Activated naive CD8-positive, alpha-beta T cell treated with anti-CD3 and anti-CD28 coated beads, Interleukin-2, amount 50 U/mL, for 24 hours (primary cell): ENCODE results near the gene NEGR1.

Source experiments
- ATAC-seq: fragments of 150-1000 bp; cut with Tn5 transposase; one replicate; pipeline ENCODE4 v1.10.0; 2021
- DNase-seq: peaks from one replicate; pipeline ENCODE4 v3.0.0; 2021
- H3K27ac Mint-ChIP-seq: one replicate; pipeline ENCODE4 v1.8.0; 2021; ENCODE audit warnings: mild to moderate bottlenecking, mixed read lengths
- H3K27me3 Mint-ChIP-seq: one replicate; pipeline ENCODE4 v1.8.0; 2021; ENCODE audit warnings: mixed read lengths
- H3K36me3 Mint-ChIP-seq: one replicate; pipeline ENCODE4 v1.8.0; 2021; ENCODE audit warnings: low read depth, mixed read lengths
- H3K4me1 Mint-ChIP-seq: one replicate; pipeline ENCODE4 v1.8.0; 2021; ENCODE audit warnings: mixed read lengths
- H3K4me3 Mint-ChIP-seq: one replicate; pipeline ENCODE4 v1.8.0; 2021; ENCODE audit warnings: mild to moderate bottlenecking, moderate library complexity, mixed read lengths
- H3K9me3 Mint-ChIP-seq: one replicate; pipeline ENCODE4 v1.8.0; 2021; ENCODE audit warnings: mixed read lengths

NEGR1 gene

GRCh38 chr1:72282271-72283021, at the start of gene NEGR1:
NEGR1 (minus strand) TSS chr1:72282539.
- Mint-ChIP-seq H3K27me3 (peaks cover 27% of the 10 kb centered on the region), H3K9me3 (peaks cover 4% of the 10 kb centered on the region), H3K4me3 (no peak within 1 kb of the TSS), H3K4me1 (peaks cover 20% of the 10 kb centered on the region), H3K27ac (peak within 1 kb of the TSS; percentile 62), H3K36me3 (peaks cover 3% of the 10 kb centered on the region)
- ATAC-seq (peak; percentile 55), DNase-seq (peak; percentile 71)

GRCh38 chr1:72326494-72326893, 44.2 kb upstream of the NEGR1 start:
- H3K4me1 Mint-ChIP-seq: no peaks in the 10 kb centered on the region
- no peaks in the 10 kb centered on the region for H3K9me3 Mint-ChIP-seq
- DNase-seq (no peak), ATAC-seq (no peak)
- H3K27ac Mint-ChIP-seq: no peak overlapping the region
- no peaks in the 10 kb centered on the region for H3K36me3 Mint-ChIP-seq
- no peaks in the 10 kb centered on the region for H3K27me3 Mint-ChIP-seq
- no peak overlapping the region for H3K4me3 Mint-ChIP-seq

GRCh38 chr1:72324451-72324850, 42.1 kb upstream of the NEGR1 start:
- no peak for ATAC-seq
- no peaks in the 10 kb centered on the region for H3K27me3 Mint-ChIP-seq
- DNase-seq: no peak
- H3K4me3 Mint-ChIP-seq: no peak overlapping the region
- H3K27ac Mint-ChIP-seq: no peak overlapping the region
- no peaks in the 10 kb centered on the region for H3K36me3 Mint-ChIP-seq
- H3K4me1 Mint-ChIP-seq: no peaks in the 10 kb centered on the region
- no peaks in the 10 kb centered on the region for H3K9me3 Mint-ChIP-seq

GRCh38 chr1:72322910-72323309, 40.6 kb upstream of the NEGR1 start:
- ATAC-seq (no peak), DNase-seq (no peak)
- Mint-ChIP-seq H3K4me3 (no peak overlapping the region), H3K27me3 (no peaks in the 10 kb centered on the region), H3K4me1 (no peaks in the 10 kb centered on the region), H3K36me3 (no peaks in the 10 kb centered on the region), H3K9me3 (no peaks in the 10 kb centered on the region), H3K27ac (no peak overlapping the region)

- H3K36me3 Mint-ChIP-seq: no peaks in the 10 kb centered on the region
- no peak overlapping the region for H3K4me3 Mint-ChIP-seq
- H3K27ac Mint-ChIP-seq: no peak overlapping the region
- no peaks in the 10 kb centered on the region for H3K4me1 Mint-ChIP-seq
- no peak for DNase-seq
- H3K27me3 Mint-ChIP-seq: no peaks in the 10 kb centered on the region
- no peaks in the 10 kb centered on the region for H3K9me3 Mint-ChIP-seq
- no peak for ATAC-seq
Observed at GRCh38 chr1:72296501-72296900, 14.2 kb upstream of the NEGR1 start.

- Mint-ChIP-seq H3K36me3 (no peaks in the 10 kb centered on the region), H3K27me3 (peaks cover 4% of the 10 kb centered on the region), H3K27ac (no peak overlapping the region), H3K9me3 (peaks cover 4% of the 10 kb centered on the region), H3K4me3 (no peak overlapping the region), H3K4me1 (no peaks in the 10 kb centered on the region)
- DNase-seq (no peak), ATAC-seq (no peak)
Observed at GRCh38 chr1:72288886-72289285, 6.5 kb upstream of the NEGR1 start.

GRCh38 chr1:72286401-72286800, 4.1 kb upstream of the NEGR1 start:
- peaks cover 10% of the 10 kb centered on the region for H3K4me1 Mint-ChIP-seq
- H3K4me3 Mint-ChIP-seq: no peak overlapping the region

GRCh38 chr1:72285074-72285425, 2.7 kb upstream of the NEGR1 start:
- no peak overlapping the region for H3K27ac Mint-ChIP-seq
- ATAC-seq (no peak), DNase-seq (no peak)
- H3K9me3 Mint-ChIP-seq: peaks cover 4% of the 10 kb centered on the region
- H3K27me3 Mint-ChIP-seq: peaks cover 24% of the 10 kb centered on the region
- H3K36me3 Mint-ChIP-seq: peaks cover 3% of the 10 kb centered on the region
- H3K4me1 Mint-ChIP-seq: peaks cover 15% of the 10 kb centered on the region
- no peak overlapping the region for H3K4me3 Mint-ChIP-seq

More at GRCh38 chr1:72286401-72286800, 4.1 kb upstream of the NEGR1 start:
- DNase-seq (no peak), ATAC-seq (no peak)
- Mint-ChIP-seq H3K27ac (no peak overlapping the region), H3K36me3 (no peaks in the 10 kb centered on the region), H3K9me3 (peaks cover 4% of the 10 kb centered on the region), H3K27me3 (peaks cover 16% of the 10 kb centered on the region)

GRCh38 chr1:72284348-72285073, 2.2 kb upstream of the NEGR1 start:
- Mint-ChIP-seq H3K27ac (no peak overlapping the region), H3K27me3 (peaks cover 26% of the 10 kb centered on the region), H3K36me3 (peaks cover 3% of the 10 kb centered on the region), H3K4me3 (no peak overlapping the region), H3K4me1 (peaks cover 15% of the 10 kb centered on the region), H3K9me3 (peaks cover 4% of the 10 kb centered on the region)
- ATAC-seq (peak; percentile 74), DNase-seq (peak; percentile 25)

- no peak overlapping the region for H3K27ac Mint-ChIP-seq
- H3K4me3 Mint-ChIP-seq: no peak overlapping the region
- H3K4me1 Mint-ChIP-seq: peaks cover 15% of the 10 kb centered on the region
Observed at GRCh38 chr1:72284084-72284347, 1.7 kb upstream of the NEGR1 start.

GRCh38 chr1:72283307-72284083, 1.2 kb upstream of the NEGR1 start:
- Mint-ChIP-seq H3K9me3 (peaks cover 4% of the 10 kb centered on the region), H3K27ac (no peak overlapping the region), H3K4me1 (peaks cover 15% of the 10 kb centered on the region), H3K4me3 (no peak overlapping the region), H3K27me3 (peaks cover 27% of the 10 kb centered on the region), H3K36me3 (peaks cover 3% of the 10 kb centered on the region)
- ATAC-seq: no peak
- DNase-seq: peak; percentile 29

More at GRCh38 chr1:72284084-72284347, 1.7 kb upstream of the NEGR1 start:
- Mint-ChIP-seq H3K36me3 (peaks cover 3% of the 10 kb centered on the region), H3K27me3 (peaks cover 29% of the 10 kb centered on the region), H3K9me3 (peaks cover 4% of the 10 kb centered on the region)
- no peak for DNase-seq
- ATAC-seq: no peak

GRCh38 chr1:72283022-72283306, 625 bp upstream of the NEGR1 start:
- H3K4me3 Mint-ChIP-seq: no peak overlapping the region
- H3K9me3 Mint-ChIP-seq: peaks cover 4% of the 10 kb centered on the region
- H3K27ac Mint-ChIP-seq: no peak overlapping the region
- no peak for ATAC-seq
- H3K4me1 Mint-ChIP-seq: peaks cover 20% of the 10 kb centered on the region
- peaks cover 27% of the 10 kb centered on the region for H3K27me3 Mint-ChIP-seq
- peaks cover 3% of the 10 kb centered on the region for H3K36me3 Mint-ChIP-seq
- DNase-seq: no peak

GRCh38 chr1:72281637-72282270, 585 bp downstream of the NEGR1 start:
- Mint-ChIP-seq H3K4me3 (no peak overlapping the region), H3K27ac (peak overlapping the region; percentile 62), H3K36me3 (peaks cover 3% of the 10 kb centered on the region), H3K27me3 (peaks cover 25% of the 10 kb centered on the region), H3K9me3 (peaks cover 3% of the 10 kb centered on the region), H3K4me1 (peaks cover 20% of the 10 kb centered on the region)
- ATAC-seq (no peak), DNase-seq (peak; percentile 2)

- H3K9me3 Mint-ChIP-seq: no peaks in the 10 kb centered on the region
- H3K36me3 Mint-ChIP-seq: peaks cover 3% of the 10 kb centered on the region
- no peak for DNase-seq
- no peak for ATAC-seq
- peaks cover 29% of the 10 kb centered on the region for H3K27me3 Mint-ChIP-seq
- H3K4me3 Mint-ChIP-seq: no peak overlapping the region
- H3K4me1 Mint-ChIP-seq: peaks cover 20% of the 10 kb centered on the region
- no peak overlapping the region for H3K27ac Mint-ChIP-seq
Observed at GRCh38 chr1:72281144-72281543, 1.2 kb downstream of the NEGR1 start.

- H3K4me3 Mint-ChIP-seq: no peak overlapping the region
- peaks cover 29% of the 10 kb centered on the region for H3K27me3 Mint-ChIP-seq
- no peaks in the 10 kb centered on the region for H3K9me3 Mint-ChIP-seq
- DNase-seq: no peak
- H3K27ac Mint-ChIP-seq: no peak overlapping the region
- no peak for ATAC-seq
- H3K36me3 Mint-ChIP-seq: peaks cover 3% of the 10 kb centered on the region
- H3K4me1 Mint-ChIP-seq: peaks cover 20% of the 10 kb centered on the region
Observed at GRCh38 chr1:72280711-72281110, 1.6 kb downstream of the NEGR1 start.
